Loucy (cell line): ENCODE measurements around the gene DEXI.

Experiments used
- EZH2phosphoT487 ChIP-seq: fragments of 200-600 bp; IDR thresholded peaks from 2 replicates; pipeline ENCODE4 v1.6.1; 2018; ENCODE audit warnings: antibody characterized with exemption, mild to moderate bottlenecking, moderate library complexity, borderline replicate concordance
- TF ChIP-seq, protein P1 (sequence below): fragments of 200-600 bp; sonication (generic); conservative IDR thresholded peaks from 2 replicates; pipeline ENCODE4 v1.5.1; 2014; ENCODE audit warnings: mild to moderate bottlenecking, antibody characterized with exemption, low read length

- TF ChIP-seq, protein P1, sequence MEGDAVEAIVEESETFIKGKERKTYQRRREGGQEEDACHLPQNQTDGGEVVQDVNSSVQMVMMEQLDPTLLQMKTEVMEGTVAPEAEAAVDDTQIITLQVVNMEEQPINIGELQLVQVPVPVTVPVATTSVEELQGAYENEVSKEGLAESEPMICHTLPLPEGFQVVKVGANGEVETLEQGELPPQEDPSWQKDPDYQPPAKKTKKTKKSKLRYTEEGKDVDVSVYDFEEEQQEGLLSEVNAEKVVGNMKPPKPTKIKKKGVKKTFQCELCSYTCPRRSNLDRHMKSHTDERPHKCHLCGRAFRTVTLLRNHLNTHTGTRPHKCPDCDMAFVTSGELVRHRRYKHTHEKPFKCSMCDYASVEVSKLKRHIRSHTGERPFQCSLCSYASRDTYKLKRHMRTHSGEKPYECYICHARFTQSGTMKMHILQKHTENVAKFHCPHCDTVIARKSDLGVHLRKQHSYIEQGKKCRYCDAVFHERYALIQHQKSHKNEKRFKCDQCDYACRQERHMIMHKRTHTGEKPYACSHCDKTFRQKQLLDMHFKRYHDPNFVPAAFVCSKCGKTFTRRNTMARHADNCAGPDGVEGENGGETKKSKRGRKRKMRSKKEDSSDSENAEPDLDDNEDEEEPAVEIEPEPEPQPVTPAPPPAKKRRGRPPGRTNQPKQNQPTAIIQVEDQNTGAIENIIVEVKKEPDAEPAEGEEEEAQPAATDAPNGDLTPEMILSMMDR, result no peak
- no peak for TF ChIP-seq EZH2phosphoT487
Measured at GRCh38 chr16:10946308-10946707, 4.0 kb upstream of the DEXI start.
